HL-60 (cell line): ENCODE data around the gene MICALL2.

Experiments used
- GABPA ChIP-seq: IDR thresholded peaks from 2 replicates; pipeline ENCODE4 v1.6.1; 2012; ENCODE audit warnings: low read depth
- TF ChIP-seq, protein P1 (sequence below): IDR thresholded peaks from one replicate; pipeline ENCODE4 v1.5.1; 2011; ENCODE audit warnings: low read length, control low read depth, inconsistent platforms; ENCODE audit not compliant: insufficient read depth
- TF ChIP-seq, protein P2 (sequence below): IDR thresholded peaks from 2 replicates; pipeline ENCODE4 v1.6.1; 2012; ENCODE audit warnings: low read depth; ENCODE audit not compliant: insufficient replicate concordance

DNA sequence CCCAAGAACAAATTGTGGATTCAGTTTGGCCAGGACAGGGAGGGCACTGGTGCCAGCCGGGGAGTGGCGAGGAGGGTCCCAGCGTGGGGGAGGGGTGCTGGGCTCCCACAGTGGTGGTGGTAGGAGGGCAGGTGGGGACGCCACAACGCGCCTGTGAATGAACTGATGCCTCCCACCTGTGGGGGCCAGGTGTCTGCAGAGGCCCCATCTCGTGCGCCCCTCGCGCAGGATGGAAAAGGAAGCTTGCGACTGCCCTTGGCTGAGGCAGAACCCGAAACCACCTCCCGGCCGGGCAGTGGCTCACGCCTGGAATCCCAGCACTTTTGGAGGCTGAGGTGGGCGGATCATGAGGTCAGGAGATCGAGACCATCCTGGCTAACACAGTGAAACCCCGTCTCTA is 72.0 kb downstream of the MICALL2 start:
- TF ChIP-seq, protein P1, sequence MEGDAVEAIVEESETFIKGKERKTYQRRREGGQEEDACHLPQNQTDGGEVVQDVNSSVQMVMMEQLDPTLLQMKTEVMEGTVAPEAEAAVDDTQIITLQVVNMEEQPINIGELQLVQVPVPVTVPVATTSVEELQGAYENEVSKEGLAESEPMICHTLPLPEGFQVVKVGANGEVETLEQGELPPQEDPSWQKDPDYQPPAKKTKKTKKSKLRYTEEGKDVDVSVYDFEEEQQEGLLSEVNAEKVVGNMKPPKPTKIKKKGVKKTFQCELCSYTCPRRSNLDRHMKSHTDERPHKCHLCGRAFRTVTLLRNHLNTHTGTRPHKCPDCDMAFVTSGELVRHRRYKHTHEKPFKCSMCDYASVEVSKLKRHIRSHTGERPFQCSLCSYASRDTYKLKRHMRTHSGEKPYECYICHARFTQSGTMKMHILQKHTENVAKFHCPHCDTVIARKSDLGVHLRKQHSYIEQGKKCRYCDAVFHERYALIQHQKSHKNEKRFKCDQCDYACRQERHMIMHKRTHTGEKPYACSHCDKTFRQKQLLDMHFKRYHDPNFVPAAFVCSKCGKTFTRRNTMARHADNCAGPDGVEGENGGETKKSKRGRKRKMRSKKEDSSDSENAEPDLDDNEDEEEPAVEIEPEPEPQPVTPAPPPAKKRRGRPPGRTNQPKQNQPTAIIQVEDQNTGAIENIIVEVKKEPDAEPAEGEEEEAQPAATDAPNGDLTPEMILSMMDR, result no peak
- TF ChIP-seq, protein P2, sequence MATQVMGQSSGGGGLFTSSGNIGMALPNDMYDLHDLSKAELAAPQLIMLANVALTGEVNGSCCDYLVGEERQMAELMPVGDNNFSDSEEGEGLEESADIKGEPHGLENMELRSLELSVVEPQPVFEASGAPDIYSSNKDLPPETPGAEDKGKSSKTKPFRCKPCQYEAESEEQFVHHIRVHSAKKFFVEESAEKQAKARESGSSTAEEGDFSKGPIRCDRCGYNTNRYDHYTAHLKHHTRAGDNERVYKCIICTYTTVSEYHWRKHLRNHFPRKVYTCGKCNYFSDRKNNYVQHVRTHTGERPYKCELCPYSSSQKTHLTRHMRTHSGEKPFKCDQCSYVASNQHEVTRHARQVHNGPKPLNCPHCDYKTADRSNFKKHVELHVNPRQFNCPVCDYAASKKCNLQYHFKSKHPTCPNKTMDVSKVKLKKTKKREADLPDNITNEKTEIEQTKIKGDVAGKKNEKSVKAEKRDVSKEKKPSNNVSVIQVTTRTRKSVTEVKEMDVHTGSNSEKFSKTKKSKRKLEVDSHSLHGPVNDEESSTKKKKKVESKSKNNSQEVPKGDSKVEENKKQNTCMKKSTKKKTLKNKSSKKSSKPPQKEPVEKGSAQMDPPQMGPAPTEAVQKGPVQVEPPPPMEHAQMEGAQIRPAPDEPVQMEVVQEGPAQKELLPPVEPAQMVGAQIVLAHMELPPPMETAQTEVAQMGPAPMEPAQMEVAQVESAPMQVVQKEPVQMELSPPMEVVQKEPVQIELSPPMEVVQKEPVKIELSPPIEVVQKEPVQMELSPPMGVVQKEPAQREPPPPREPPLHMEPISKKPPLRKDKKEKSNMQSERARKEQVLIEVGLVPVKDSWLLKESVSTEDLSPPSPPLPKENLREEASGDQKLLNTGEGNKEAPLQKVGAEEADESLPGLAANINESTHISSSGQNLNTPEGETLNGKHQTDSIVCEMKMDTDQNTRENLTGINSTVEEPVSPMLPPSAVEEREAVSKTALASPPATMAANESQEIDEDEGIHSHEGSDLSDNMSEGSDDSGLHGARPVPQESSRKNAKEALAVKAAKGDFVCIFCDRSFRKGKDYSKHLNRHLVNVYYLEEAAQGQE, result no peak
- TF ChIP-seq GABPA, result no peak
